ENCODE data around the gene ARHGAP24.

The ARHGAP24 gene

GRCh38 chr4:85861064-85861765 is 386.3 kb downstream of the ARHGAP24 start:
- peaks cover 10 to 19% of the 10 kb centered on the region in 2 donors for H3K4me1 ChIP-seq (ENCODE audit: control insufficient read depth in 1 of 2, insufficient read depth in 2 of 2, low read length in 2 of 2)
- H3K27me3 ChIP-seq (ENCODE audit: control insufficient read depth in 1 of 2, insufficient read depth in 2 of 2, low read length in 2 of 2): no peaks in the 10 kb centered on the region
- no peak overlapping the region for H3K4me3 ChIP-seq (ENCODE audit: low read depth in 1 of 2, low read length in 2 of 2)
- no peak overlapping the region for H3K9ac ChIP-seq (ENCODE audit: low read depth in 1 of 2, low read length in 2 of 2)
- no peak overlapping the region for H3K27ac ChIP-seq (ENCODE audit: low read depth, low read length)
- H3K36me3 ChIP-seq (ENCODE audit: control insufficient read depth in 1 of 2, insufficient read depth in 2 of 2, low read length in 2 of 2): no peaks in the 10 kb centered on the region
- H3K9me3 ChIP-seq (ENCODE audit: control insufficient read depth in 1 of 2, low read length in 2 of 2): no peaks in the 10 kb centered on the region

DNA sequence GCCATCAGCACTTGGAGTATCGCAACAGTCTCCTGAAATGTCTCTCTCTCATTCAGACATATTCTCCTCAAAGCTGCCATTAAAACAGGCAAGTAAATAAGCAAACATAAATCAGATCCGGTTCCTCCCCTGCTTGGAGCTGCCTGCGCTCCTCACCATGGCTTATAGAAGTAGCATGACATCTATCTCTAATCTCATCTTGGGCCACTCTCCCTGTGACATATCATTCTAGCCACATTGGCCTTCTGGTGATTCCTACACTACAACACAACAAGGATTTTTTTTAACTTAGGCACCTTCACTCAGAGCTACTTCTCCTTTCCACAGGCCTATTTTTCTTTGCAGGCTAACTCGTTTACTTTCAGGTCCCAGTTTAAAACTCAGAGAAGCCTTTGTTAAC is 387.9 kb downstream of the ARHGAP24 start:
- Histone ChIP-seq H3K27ac (ENCODE audit: low read depth, low read length) (no peak overlapping the region), H3K9ac (ENCODE audit: low read depth in 1 of 2, low read length in 2 of 2) (no peak overlapping the region), H3K4me3 (ENCODE audit: low read depth in 1 of 2, low read length in 2 of 2) (no peak overlapping the region), H3K27me3 (ENCODE audit: control insufficient read depth in 1 of 2, insufficient read depth in 2 of 2, low read length in 2 of 2) (no peaks in the 10 kb centered on the region), H3K4me1 (ENCODE audit: control insufficient read depth in 1 of 2, insufficient read depth in 2 of 2, low read length in 2 of 2) (peaks cover 10 to 19% of the 10 kb centered on the region in 2 donors), H3K9me3 (ENCODE audit: control insufficient read depth in 1 of 2, low read length in 2 of 2) (no peaks in the 10 kb centered on the region), H3K36me3 (ENCODE audit: control insufficient read depth in 1 of 2, insufficient read depth in 2 of 2, low read length in 2 of 2) (no peaks in the 10 kb centered on the region)

- Histone ChIP-seq H3K9me3 (ENCODE audit: control insufficient read depth in 1 of 2, low read length in 2 of 2) (no peaks in the 10 kb centered on the region), H3K27ac (ENCODE audit: low read depth, low read length) (no peak overlapping the region), H3K9ac (ENCODE audit: low read depth in 1 of 2, low read length in 2 of 2) (no peak overlapping the region), H3K4me3 (ENCODE audit: low read depth in 1 of 2, low read length in 2 of 2) (no peak overlapping the region), H3K36me3 (ENCODE audit: control insufficient read depth in 1 of 2, insufficient read depth in 2 of 2, low read length in 2 of 2) (no peaks in the 10 kb centered on the region), H3K4me1 (ENCODE audit: control insufficient read depth in 1 of 2, insufficient read depth in 2 of 2, low read length in 2 of 2) (peaks cover 10 to 17% of the 10 kb centered on the region in 2 donors), H3K27me3 (ENCODE audit: control insufficient read depth in 1 of 2, insufficient read depth in 2 of 2, low read length in 2 of 2) (no peaks in the 10 kb centered on the region)
Measured at GRCh38 chr4:85864259-85865205, 389.6 kb downstream of the ARHGAP24 start.

DNA sequence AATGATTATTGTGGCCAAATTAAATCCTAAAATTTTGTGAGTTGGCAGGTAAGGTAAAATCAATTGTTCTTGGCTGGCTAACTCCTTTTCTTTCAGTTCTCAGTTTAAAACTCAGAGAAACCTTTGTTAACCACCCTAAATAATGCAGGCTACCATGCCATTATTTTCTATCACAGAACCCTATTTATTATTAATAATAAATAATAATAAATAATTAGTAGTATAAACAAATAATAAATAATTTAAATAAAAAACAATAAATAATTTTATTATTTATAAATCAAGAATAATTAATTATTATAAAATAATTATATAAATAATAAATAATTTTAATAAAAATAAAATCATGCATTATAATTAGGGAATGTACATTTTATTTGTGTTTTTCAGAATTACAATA is 390.3 kb downstream of the ARHGAP24 start:
- Histone ChIP-seq H3K9me3 (ENCODE audit: control insufficient read depth in 1 of 2, low read length in 2 of 2) (no peaks in the 10 kb centered on the region), H3K4me3 (ENCODE audit: low read depth in 1 of 2, low read length in 2 of 2) (no peak overlapping the region), H3K9ac (ENCODE audit: low read depth in 1 of 2, low read length in 2 of 2) (no peak overlapping the region), H3K27me3 (ENCODE audit: control insufficient read depth in 1 of 2, insufficient read depth in 2 of 2, low read length in 2 of 2) (no peaks in the 10 kb centered on the region), H3K36me3 (ENCODE audit: control insufficient read depth in 1 of 2, insufficient read depth in 2 of 2, low read length in 2 of 2) (no peaks in the 10 kb centered on the region), H3K27ac (ENCODE audit: low read depth, low read length) (no peak overlapping the region), H3K4me1 (ENCODE audit: control insufficient read depth in 1 of 2, insufficient read depth in 2 of 2, low read length in 2 of 2) (peaks cover 10 to 13% of the 10 kb centered on the region in 2 donors)

DNA sequence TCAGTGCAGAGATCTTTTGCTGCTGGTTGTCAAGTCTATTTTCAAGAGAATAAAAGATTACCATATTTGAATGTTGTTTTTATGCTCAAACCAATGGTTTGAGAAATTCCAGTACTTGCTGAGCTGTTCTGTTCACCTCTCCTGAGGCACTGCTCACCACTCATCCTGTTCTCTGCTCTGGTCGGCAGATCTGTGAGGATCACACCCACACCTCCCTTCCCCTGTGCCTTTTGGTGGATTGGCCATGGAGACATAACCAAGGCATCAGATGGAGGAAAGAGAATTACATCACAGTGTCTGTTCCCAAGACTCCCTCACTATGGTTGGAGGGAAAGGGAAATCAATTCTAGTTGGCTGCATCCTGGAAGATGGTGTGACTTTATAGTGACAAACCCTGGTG is 391.6 kb downstream of the ARHGAP24 start:
- Histone ChIP-seq H3K36me3 (ENCODE audit: control insufficient read depth in 1 of 2, insufficient read depth in 2 of 2, low read length in 2 of 2) (no peaks in the 10 kb centered on the region), H3K27me3 (ENCODE audit: control insufficient read depth in 1 of 2, insufficient read depth in 2 of 2, low read length in 2 of 2) (no peaks in the 10 kb centered on the region), H3K9ac (ENCODE audit: low read depth in 1 of 2, low read length in 2 of 2) (no peak overlapping the region), H3K4me3 (ENCODE audit: low read depth in 1 of 2, low read length in 2 of 2) (no peak overlapping the region), H3K9me3 (ENCODE audit: control insufficient read depth in 1 of 2, low read length in 2 of 2) (no peaks in the 10 kb centered on the region), H3K27ac (ENCODE audit: low read depth, low read length) (no peak overlapping the region), H3K4me1 (ENCODE audit: control insufficient read depth in 1 of 2, insufficient read depth in 2 of 2, low read length in 2 of 2) (peaks cover 2 to 10% of the 10 kb centered on the region in 2 donors)

- Histone ChIP-seq H3K4me3 (ENCODE audit: low read depth in 1 of 2, low read length in 2 of 2) (no peak overlapping the region), H3K36me3 (ENCODE audit: control insufficient read depth in 1 of 2, insufficient read depth in 2 of 2, low read length in 2 of 2) (no peaks in the 10 kb centered on the region), H3K27me3 (ENCODE audit: control insufficient read depth in 1 of 2, insufficient read depth in 2 of 2, low read length in 2 of 2) (no peaks in the 10 kb centered on the region), H3K9me3 (ENCODE audit: control insufficient read depth in 1 of 2, low read length in 2 of 2) (no peaks in the 10 kb centered on the region), H3K9ac (ENCODE audit: low read depth in 1 of 2, low read length in 2 of 2) (no peak overlapping the region), H3K27ac (ENCODE audit: low read depth, low read length) (no peak overlapping the region), H3K4me1 (ENCODE audit: control insufficient read depth in 1 of 2, insufficient read depth in 2 of 2, low read length in 2 of 2) (peaks cover 0 to 9% of the 10 kb centered on the region in 2 donors)
Measured at GRCh38 chr4:85867271-85867670, 392.3 kb downstream of the ARHGAP24 start.

- Histone ChIP-seq H3K9me3 (ENCODE audit: control insufficient read depth in 1 of 2, low read length in 2 of 2) (no peaks in the 10 kb centered on the region), H3K4me3 (ENCODE audit: low read depth in 1 of 2, low read length in 2 of 2) (no peak overlapping the region), H3K36me3 (ENCODE audit: control insufficient read depth in 1 of 2, insufficient read depth in 2 of 2, low read length in 2 of 2) (no peaks in the 10 kb centered on the region), H3K9ac (ENCODE audit: low read depth in 1 of 2, low read length in 2 of 2) (no peak overlapping the region), H3K27me3 (ENCODE audit: control insufficient read depth in 1 of 2, insufficient read depth in 2 of 2, low read length in 2 of 2) (no peaks in the 10 kb centered on the region), H3K27ac (ENCODE audit: low read depth, low read length) (no peak overlapping the region), H3K4me1 (ENCODE audit: control insufficient read depth in 1 of 2, insufficient read depth in 2 of 2, low read length in 2 of 2) (peaks cover 0 to 9% of the 10 kb centered on the region in 2 donors)
Measured at GRCh38 chr4:85869181-85869580, 394.2 kb downstream of the ARHGAP24 start.

DNA sequence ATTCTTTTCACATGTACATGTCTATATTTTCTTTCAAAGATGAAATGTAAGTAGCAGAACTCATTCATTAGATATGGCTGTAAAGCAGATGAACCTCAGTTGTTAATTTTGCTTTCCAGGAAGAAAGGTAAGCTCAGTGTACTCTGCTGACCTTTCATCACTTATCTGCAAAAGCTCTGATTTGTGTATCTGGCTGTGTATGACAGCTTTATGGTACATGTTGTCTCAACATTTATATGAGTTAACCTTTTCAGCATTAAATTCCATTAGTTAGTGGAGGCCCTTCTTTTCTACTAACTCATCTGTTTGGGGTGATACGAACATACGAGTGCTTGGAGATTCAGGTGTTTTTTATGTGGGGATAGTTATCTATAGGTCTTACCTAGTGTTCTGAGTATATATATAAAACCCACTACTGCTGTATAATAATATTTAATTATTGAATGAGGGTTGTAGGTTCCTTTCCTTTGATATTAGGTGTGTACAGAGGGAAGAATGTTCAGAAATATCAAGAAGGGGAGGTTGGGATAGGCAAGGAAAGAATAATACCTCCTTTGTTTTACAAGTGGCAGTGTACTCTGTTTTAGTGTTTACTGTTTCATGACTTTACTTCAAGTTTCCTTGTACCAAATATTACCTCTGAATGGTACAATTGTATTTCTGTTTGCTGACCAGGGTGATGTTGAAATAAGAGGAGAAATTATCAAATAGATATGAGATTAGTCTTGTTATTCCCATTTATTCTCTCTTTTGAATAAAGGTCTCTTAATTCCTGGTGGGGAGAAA is 395.5 kb downstream of the ARHGAP24 start:
- H3K9ac ChIP-seq (ENCODE audit: low read depth in 1 of 2, low read length in 2 of 2): no peak overlapping the region

DNA sequence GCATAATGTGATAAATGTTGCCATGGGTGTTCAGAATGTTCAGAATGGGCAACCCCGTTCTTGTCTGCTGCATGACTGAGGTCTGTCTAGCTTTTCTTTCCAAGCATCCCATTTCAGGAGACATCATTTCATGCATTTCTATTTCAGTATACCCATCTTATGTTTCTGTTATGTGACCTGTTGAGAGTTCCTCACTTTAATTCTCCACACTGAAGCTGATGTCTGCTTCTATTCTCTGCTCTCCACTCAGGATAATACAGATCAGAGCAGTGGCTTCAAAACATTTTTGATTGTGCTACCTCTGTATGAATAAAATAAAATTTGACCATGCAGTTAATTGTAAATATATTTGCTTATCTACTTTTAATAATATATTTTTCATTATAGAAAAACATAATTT is 398.6 kb downstream of the ARHGAP24 start:
- Histone ChIP-seq H3K4me1 (ENCODE audit: control insufficient read depth in 1 of 2, insufficient read depth in 2 of 2, low read length in 2 of 2) (peaks cover 0 to 9% of the 10 kb centered on the region in 2 donors), H3K27me3 (ENCODE audit: control insufficient read depth in 1 of 2, insufficient read depth in 2 of 2, low read length in 2 of 2) (no peaks in the 10 kb centered on the region), H3K27ac (ENCODE audit: low read depth, low read length) (no peak overlapping the region), H3K9me3 (ENCODE audit: control insufficient read depth in 1 of 2, low read length in 2 of 2) (no peaks in the 10 kb centered on the region), H3K4me3 (ENCODE audit: low read depth in 1 of 2, low read length in 2 of 2) (no peak overlapping the region), H3K9ac (ENCODE audit: low read depth in 1 of 2, low read length in 2 of 2) (no peak overlapping the region), H3K36me3 (ENCODE audit: control insufficient read depth in 1 of 2, insufficient read depth in 2 of 2, low read length in 2 of 2) (no peaks in the 10 kb centered on the region)

More for the DNA sequence above, 395.5 kb downstream of the ARHGAP24 start:
- Histone ChIP-seq H3K27ac (ENCODE audit: low read depth, low read length) (no peak overlapping the region), H3K9me3 (ENCODE audit: control insufficient read depth in 1 of 2, low read length in 2 of 2) (no peaks in the 10 kb centered on the region), H3K4me1 (ENCODE audit: control insufficient read depth in 1 of 2, insufficient read depth in 2 of 2, low read length in 2 of 2) (peaks cover 0 to 9% of the 10 kb centered on the region in 2 donors), H3K36me3 (ENCODE audit: control insufficient read depth in 1 of 2, insufficient read depth in 2 of 2, low read length in 2 of 2) (no peaks in the 10 kb centered on the region), H3K27me3 (ENCODE audit: control insufficient read depth in 1 of 2, insufficient read depth in 2 of 2, low read length in 2 of 2) (no peaks in the 10 kb centered on the region), H3K4me3 (ENCODE audit: low read depth in 1 of 2, low read length in 2 of 2) (no peak overlapping the region)

Data from duodenal mucosa (tissue), 2 donors.